NCI-H748 treated with DMSO at 0.1 percent for 48 hours (cell line): Measurements from ENCODE around the gene SRP14.
"Not testable (repeated sequence)": the region's sequence is repeated elsewhere in the genome, so short reads cannot be mapped to it uniquely, and the experiment has no call there.

Experiments used
- DNase-seq: peaks from one replicate; lab custom pipeline; 2025; lab: John Stamatoyannopoulos, UW

SRP14 gene

GRCh38 chr15:40050788-40051470, 11.9 kb upstream of the SRP14 start:
- DNase-seq = no peak

- DNase-seq = no peak
Observed at GRCh38 chr15:40048926-40049475, 10.0 kb upstream of the SRP14 start.

GRCh38 chr15:40048211-40048792, 9.3 kb upstream of the SRP14 start:
- DNase-seq = no peak

- no peak for DNase-seq
Observed at GRCh38 chr15:40047415-40048210, 8.6 kb upstream of the SRP14 start.

- DNase-seq = no peak
Observed at GRCh38 chr15:40046721-40047414, 7.9 kb upstream of the SRP14 start.

- DNase-seq = no peak
Observed at GRCh38 chr15:40045572-40046217, 6.7 kb upstream of the SRP14 start.

- peak; percentile 62 for DNase-seq
Observed at GRCh38 chr15:40044717-40045571, 6.0 kb upstream of the SRP14 start.

GRCh38 chr15:40043927-40044716, 5.1 kb upstream of the SRP14 start:
- no peak for DNase-seq

GRCh38 chr15:40042791-40043320, 3.9 kb upstream of the SRP14 start:
- DNase-seq = no peak

- DNase-seq = no peak
Observed at GRCh38 chr15:40040770-40041169, 1.8 kb upstream of the SRP14 start.

GRCh38 chr15:40040293-40040635, 1.3 kb upstream of the SRP14 start:
- DNase-seq = no peak

GRCh38 chr15:40038275-40038637, 725 bp downstream of the SRP14 start:
- DNase-seq = no peak

GRCh38 chr15:40037721-40038120, 1.3 kb downstream of the SRP14 start:
- no peak for DNase-seq

- not testable (repeated sequence) for DNase-seq
Observed at GRCh38 chr15:40035182-40035581, 3.8 kb downstream of the SRP14 start.

- DNase-seq = no peak
Observed at GRCh38 chr15:40034186-40034946, 4.6 kb downstream of the SRP14 start.

GRCh38 chr15:40032125-40032839, 6.7 kb downstream of the SRP14 start:
- no peak for DNase-seq

GRCh38 chr15:40031300-40031699, 7.7 kb downstream of the SRP14 start:
- DNase-seq = no peak
